Immature natural killer cell (primary cell): ENCODE results near the gene SLAMF1. TPM values are rescaled to one million over a fixed set of nuclear protein-coding genes. Genes with fewer than 3 reads are reported as not detected.
A peak's percentile ranks its signal among the peaks of the same experiment; 100 is the strongest.
"Not testable (repeated sequence)": the region's sequence is repeated elsewhere in the genome, so short reads cannot be mapped to it uniquely, and the experiment has no call there.

Experiments used
- DNase-seq, 3 donors: peaks; one replicate each; pipeline ENCODE4 v3.0.0; 2022; ENCODE audit warnings: mixed read lengths in 1 of 3
- H3K27ac Mint-ChIP-seq, 6 donors: one replicate each; pipeline ENCODE4 v1.8.0; 2020; ENCODE audit warnings: mixed read lengths in 6 of 6, mild to moderate bottlenecking in 5 of 6, inconsistent platforms in 4 of 6, moderate library complexity in 3 of 6
- H3K27me3 Mint-ChIP-seq, 3 donors: one replicate each; pipeline ENCODE4 v1.8.0; 2020 to 2021; ENCODE audit warnings: low read depth in 3 of 3, mild to moderate bottlenecking in 3 of 3, mixed read lengths in 3 of 3, moderate library complexity in 3 of 3, inconsistent platforms in 1 of 3
- H3K36me3 Mint-ChIP-seq, 3 donors: one replicate each; pipeline ENCODE4 v1.8.0; 2020; ENCODE audit warnings: mixed read lengths in 3 of 3, inconsistent platforms in 2 of 3, mild to moderate bottlenecking in 2 of 3
- H3K4me1 Mint-ChIP-seq, 2 donors: one replicate each; pipeline ENCODE4 v1.8.0; 2020; ENCODE audit warnings: inconsistent platforms in 2 of 2, mild to moderate bottlenecking in 2 of 2, mixed read lengths in 2 of 2, moderate library complexity in 1 of 2
- H3K4me3 Mint-ChIP-seq, 5 donors: one replicate each; pipeline ENCODE4 v1.8.0; 2020; ENCODE audit warnings: mild to moderate bottlenecking in 5 of 5, mixed read lengths in 5 of 5, inconsistent platforms in 3 of 5, moderate library complexity in 3 of 5
- H3K9me3 Mint-ChIP-seq, 6 donors: one replicate each; pipeline ENCODE4 v1.8.0; 2020; ENCODE audit warnings: mild to moderate bottlenecking in 6 of 6, mixed read lengths in 6 of 6, inconsistent platforms in 4 of 6, moderate library complexity in 3 of 6
- polyA plus RNA-seq, 3 donors: library from polyadenylated mRNA; unstranded; fragments of 300-500 nt; fragmentation: Illumina TruSeq; gene quantifications; one replicate each; pipeline ENCODE4 v1.2.3, GENCODE V29; 2021

SLAMF1 gene
- under 1 TPM in 2 of 3 donors, not detected in 1; 0.12 to 0.21 TPM for polyA plus RNA-seq

- DNase-seq = no peak
- Mint-ChIP-seq H3K9me3 (no peaks in the 10 kb centered on the region), H3K27me3 (peaks cover 0 to 8% (median 7%) of the 10 kb centered on the region in 3 donors), H3K4me3 (no peak within 1 kb of the TSS), H3K36me3 (no peaks in the 10 kb centered on the region), H3K4me1 (peaks cover 21% of the 10 kb centered on the region in 2 donors), H3K27ac (no peak within 1 kb of the TSS)
Observed at GRCh38 chr1:160646711-160647328, at the start of gene SLAMF1. Gene SLAMF1, minus strand, starts transcription at chr1:160647044. Its CDS starts 99 bp downstream, at chr1:160646945.

GRCh38 chr1:160692390-160692789, 45.5 kb upstream of the SLAMF1 start:
- Mint-ChIP-seq H3K4me3 (peak overlapping the region in 3 of 5 donors; percentile 19 to 33 (median 20)), H3K4me1 (peaks cover 76 to 87% of the 10 kb centered on the region in 2 donors), H3K27ac (peak overlapping the region; percentile 64 to 92 (median 72))
- H3K27me3 Mint-ChIP-seq, H3K9me3 Mint-ChIP-seq, H3K36me3 Mint-ChIP-seq, DNase-seq: not testable (repeated sequence)

GRCh38 chr1:160685266-160685665, 38.4 kb upstream of the SLAMF1 start:
- peaks cover 29 to 58% (median 31%) of the 10 kb centered on the region in 3 donors for H3K36me3 Mint-ChIP-seq
- DNase-seq = no peak
- peaks cover 95 to 98% of the 10 kb centered on the region in 2 donors for H3K4me1 Mint-ChIP-seq
- H3K27me3 Mint-ChIP-seq = peaks cover 0 to 7% (median 2%) of the 10 kb centered on the region in 3 donors
- H3K9me3 Mint-ChIP-seq = no peaks in the 10 kb centered on the region
- H3K27ac Mint-ChIP-seq = peak overlapping the region; percentile 87 to 95 (median 92)
- H3K4me3 Mint-ChIP-seq = peak overlapping the region; percentile 50 to 83 (median 70)

- DNase-seq = peak; percentile 59 to 66 (median 64)
- Mint-ChIP-seq H3K4me3 (peak overlapping the region; percentile 62 to 83 (median 75)), H3K27ac (peak overlapping the region; percentile 89 to 96 (median 94)), H3K4me1 (peaks cover 80 to 92% of the 10 kb centered on the region in 2 donors), H3K27me3 (peaks cover 2 to 7% (median 3%) of the 10 kb centered on the region in 3 donors), H3K36me3 (peaks cover 31 to 69% (median 41%) of the 10 kb centered on the region in 3 donors), H3K9me3 (no peaks in the 10 kb centered on the region)
Observed at GRCh38 chr1:160682983-160683865, 36.4 kb upstream of the SLAMF1 start.

GRCh38 chr1:160681891-160682140, 35.0 kb upstream of the SLAMF1 start:
- Mint-ChIP-seq H3K27ac (peak overlapping the region; percentile 67 to 96 (median 94)), H3K9me3 (no peaks in the 10 kb centered on the region), H3K4me1 (peaks cover 67 to 78% of the 10 kb centered on the region in 2 donors), H3K36me3 (peaks cover 32 to 75% (median 42%) of the 10 kb centered on the region in 3 donors), H3K4me3 (peak overlapping the region; percentile 2 to 83 (median 69)), H3K27me3 (peaks cover 2 to 7% (median 3%) of the 10 kb centered on the region in 3 donors)
- no peak for DNase-seq

GRCh38 chr1:160681066-160681890, 34.4 kb upstream of the SLAMF1 start:
- DNase-seq = peak; percentile 78 to 81 (median 79)
- Mint-ChIP-seq H3K36me3 (peaks cover 29 to 73% (median 40%) of the 10 kb centered on the region in 3 donors), H3K27ac (peak overlapping the region; percentile 67 to 96 (median 94)), H3K9me3 (no peaks in the 10 kb centered on the region), H3K27me3 (peaks cover 2 to 7% (median 3%) of the 10 kb centered on the region in 3 donors), H3K4me1 (peaks cover 63 to 73% of the 10 kb centered on the region in 2 donors), H3K4me3 (peak overlapping the region; percentile 2 to 83 (median 69))

GRCh38 chr1:160680399-160680798, 33.6 kb upstream of the SLAMF1 start:
- peaks cover 60 to 68% of the 10 kb centered on the region in 2 donors for H3K4me1 Mint-ChIP-seq
- no peak overlapping the region for H3K4me3 Mint-ChIP-seq
- H3K27ac Mint-ChIP-seq = peak overlapping the region; percentile 53 to 95 (median 82)
- DNase-seq = no peak
- H3K36me3 Mint-ChIP-seq = peaks cover 25 to 68% (median 37%) of the 10 kb centered on the region in 3 donors
- no peaks in the 10 kb centered on the region for H3K9me3 Mint-ChIP-seq
- peaks cover 2 to 7% (median 3%) of the 10 kb centered on the region in 3 donors for H3K27me3 Mint-ChIP-seq

GRCh38 chr1:160679893-160680292, 33.0 kb upstream of the SLAMF1 start:
- H3K27ac Mint-ChIP-seq = peak overlapping the region in 5 of 6 donors; percentile 43 to 78 (median 56)
- DNase-seq = no peak
- peaks cover 20 to 62% (median 32%) of the 10 kb centered on the region in 3 donors for H3K36me3 Mint-ChIP-seq
- no peak overlapping the region for H3K4me3 Mint-ChIP-seq
- peaks cover 55 to 66% of the 10 kb centered on the region in 2 donors for H3K4me1 Mint-ChIP-seq
- H3K27me3 Mint-ChIP-seq = peaks cover 2 to 7% (median 3%) of the 10 kb centered on the region in 3 donors
- no peaks in the 10 kb centered on the region for H3K9me3 Mint-ChIP-seq

GRCh38 chr1:160676869-160677597, 30.2 kb upstream of the SLAMF1 start:
- H3K9me3 Mint-ChIP-seq = no peaks in the 10 kb centered on the region
- peak overlapping the region in 3 of 6 donors; percentile 25 to 48 (median 28) for H3K27ac Mint-ChIP-seq
- no peak overlapping the region for H3K4me3 Mint-ChIP-seq
- peaks cover 27 to 37% of the 10 kb centered on the region in 2 donors for H3K4me1 Mint-ChIP-seq
- DNase-seq = no peak
- peaks cover 8 to 46% (median 28%) of the 10 kb centered on the region in 3 donors for H3K36me3 Mint-ChIP-seq
- H3K27me3 Mint-ChIP-seq = peaks cover 0 to 3% (median 2%) of the 10 kb centered on the region in 3 donors

GRCh38 chr1:160675641-160676410, 29.0 kb upstream of the SLAMF1 start:
- Mint-ChIP-seq H3K27ac (peak overlapping the region; percentile 34 to 82 (median 58)), H3K9me3 (no peaks in the 10 kb centered on the region), H3K4me1 (peaks cover 15 to 25% of the 10 kb centered on the region in 2 donors), H3K27me3 (peaks cover 0 to 3% (median 3%) of the 10 kb centered on the region in 3 donors), H3K4me3 (no peak overlapping the region), H3K36me3 (peaks cover 8 to 40% (median 24%) of the 10 kb centered on the region in 3 donors)
- peak; percentile 51 to 67 (median 61) for DNase-seq

GRCh38 chr1:160674415-160674814, 27.6 kb upstream of the SLAMF1 start:
- Mint-ChIP-seq H3K36me3 (peaks cover 12 to 36% (median 21%) of the 10 kb centered on the region in 3 donors), H3K27me3 (peaks cover 0 to 3% (median 0%) of the 10 kb centered on the region in 3 donors), H3K4me1 (peaks cover 9 to 15% of the 10 kb centered on the region in 2 donors), H3K27ac (no peak overlapping the region), H3K4me3 (no peak overlapping the region), H3K9me3 (peaks cover 0 to 2% (median under 1%) of the 10 kb centered on the region in 6 donors)
- no peak for DNase-seq
